Esophagus mucosa (tissue), 1 donor: ENCODE results near the gene IER2. TPM values are rescaled to one million over a fixed set of nuclear protein-coding genes. Genes with fewer than 3 reads are reported as not detected.
A peak's percentile ranks its signal among the peaks of the same experiment; 100 is the strongest.

ENCODE experiments used
- ATAC-seq: fragments of 200-7000 bp; cut with Tn5 transposase; one replicate; pipeline ENCODE4 v1.9.1; 2020
- total RNA-seq: library from RNA; stranded (reverse); gene quantifications from one replicate; pipeline ENCODE4 v1.2.4, GENCODE V29; 2023
- donor health status: DM: yes; HTN: yes; CAD: no.

The IER2 gene
- total RNA-seq = 97.7 TPM

DNA sequence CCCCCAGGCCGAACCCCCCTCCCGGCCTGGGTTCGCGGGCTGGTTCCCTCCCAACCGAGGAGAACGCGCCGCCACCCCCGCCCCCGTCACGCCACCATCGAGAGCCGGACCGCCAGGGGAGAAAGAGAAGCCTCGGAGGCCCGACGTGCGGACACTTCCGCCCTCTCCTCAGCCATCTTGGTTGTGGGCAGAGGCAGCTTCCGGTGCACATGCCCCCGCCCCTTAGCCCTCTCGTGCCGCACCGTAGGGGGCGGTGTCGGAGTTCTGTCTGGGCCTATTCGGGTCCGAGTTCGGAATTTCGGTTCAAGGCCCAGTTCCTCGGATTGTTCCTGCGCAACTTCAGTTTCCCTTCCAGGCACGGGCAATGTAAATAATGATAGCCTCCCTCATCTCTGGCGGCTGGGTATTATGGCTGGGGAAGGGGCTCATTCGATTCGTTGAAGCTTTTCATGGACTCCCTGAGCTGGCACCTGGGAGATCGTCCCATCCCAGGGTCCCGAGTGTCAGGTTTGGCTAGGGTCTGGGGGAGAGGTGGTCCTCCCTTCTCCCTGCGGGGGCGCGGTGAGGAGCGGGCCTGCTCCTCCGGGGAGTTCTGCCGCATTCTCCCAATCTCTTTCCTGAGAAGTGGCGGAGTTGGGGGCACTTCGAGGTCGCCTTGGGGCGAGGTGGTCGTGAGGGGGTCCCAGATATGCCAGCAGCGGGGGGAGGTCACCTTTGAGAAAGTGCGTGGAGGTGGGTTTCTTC, at the start of gene IER2, which contains the start of gene STX10:
Gene IER2 (plus strand): TSS at position 225 of the 744 bp plus-strand sequence. CDS start 2,776 bp downstream, outside the sequence.
Gene STX10 (minus strand): TSS at position 189 of the 744 bp plus-strand sequence. CDS start 202 bp downstream, outside the sequence.
- peak; percentile 65 for ATAC-seq

- ATAC-seq = no peak
Observed at GRCh38 chr19:13100841-13101589, 49.2 kb upstream of the IER2 start.

- no peak for ATAC-seq
Observed at GRCh38 chr19:13101590-13102415, 48.4 kb upstream of the IER2 start.

- no peak for ATAC-seq
Observed at GRCh38 chr19:13102416-13102665, 47.9 kb upstream of the IER2 start.

GRCh38 chr19:13102666-13103580, 47.3 kb upstream of the IER2 start, which contains the start of gene LYL1:
Gene LYL1 (minus strand): TSS chr19:13102858. CDS start chr19:13101171, 1,687 bp downstream.
- peak; percentile 42 for ATAC-seq

GRCh38 chr19:13103581-13104359, 46.4 kb upstream of the IER2 start:
- ATAC-seq = no peak

- peak; percentile 42 for ATAC-seq
Observed at GRCh38 chr19:13104360-13104847, 45.8 kb upstream of the IER2 start.

DNA sequence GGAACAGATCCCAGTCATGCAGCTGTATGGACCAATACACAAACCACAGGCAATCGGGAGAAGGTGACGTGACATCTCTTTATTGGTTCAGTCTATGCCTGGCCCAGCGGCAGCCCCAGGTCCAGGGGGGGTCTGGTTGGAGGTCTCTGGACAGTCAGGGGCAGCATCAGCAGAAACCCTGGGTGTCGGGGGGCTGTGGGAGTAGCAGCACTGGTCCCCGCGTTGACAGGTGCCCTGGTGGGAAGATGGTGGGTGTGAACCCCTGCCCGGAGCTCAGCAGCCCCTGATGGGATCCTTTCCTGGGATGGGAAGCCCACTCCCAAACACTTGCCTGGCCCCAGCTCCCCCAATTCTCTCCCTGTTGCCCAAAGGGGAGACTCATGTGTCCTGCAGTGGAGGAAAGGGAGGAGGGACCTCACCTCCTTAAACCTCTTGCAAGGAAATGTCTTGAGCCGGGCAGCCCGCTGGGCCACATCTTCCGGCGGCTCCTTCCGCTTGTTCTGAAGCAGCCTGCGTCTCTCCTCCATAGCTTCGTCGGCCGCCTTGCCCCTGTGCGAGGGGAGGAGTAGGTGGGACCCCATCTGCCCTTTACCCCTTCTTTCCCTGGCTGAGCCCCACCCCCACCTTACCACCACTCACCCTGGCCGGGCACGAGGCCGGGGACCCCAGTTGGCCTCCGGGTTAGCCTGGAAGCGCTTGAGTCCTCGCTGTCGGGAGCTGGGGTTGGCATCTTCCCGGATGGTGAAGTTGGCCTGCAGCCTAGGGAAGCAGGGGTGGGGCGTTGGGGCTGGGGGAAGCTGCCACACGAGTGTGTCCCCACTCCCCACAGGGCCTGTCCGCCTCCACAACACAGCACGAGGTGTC, 45.1 kb upstream of the IER2 start:
- no peak for ATAC-seq

GRCh38 chr19:13109361-13110098, 40.7 kb upstream of the IER2 start:
- no peak for ATAC-seq

- no peak for ATAC-seq
Observed at GRCh38 chr19:13110099-13110610, 40.1 kb upstream of the IER2 start.

GRCh38 chr19:13112555-13112954, 37.7 kb upstream of the IER2 start:
- no peak for ATAC-seq

GRCh38 chr19:13115936-13116281, 34.3 kb upstream of the IER2 start:
- ATAC-seq = no peak

DNA sequence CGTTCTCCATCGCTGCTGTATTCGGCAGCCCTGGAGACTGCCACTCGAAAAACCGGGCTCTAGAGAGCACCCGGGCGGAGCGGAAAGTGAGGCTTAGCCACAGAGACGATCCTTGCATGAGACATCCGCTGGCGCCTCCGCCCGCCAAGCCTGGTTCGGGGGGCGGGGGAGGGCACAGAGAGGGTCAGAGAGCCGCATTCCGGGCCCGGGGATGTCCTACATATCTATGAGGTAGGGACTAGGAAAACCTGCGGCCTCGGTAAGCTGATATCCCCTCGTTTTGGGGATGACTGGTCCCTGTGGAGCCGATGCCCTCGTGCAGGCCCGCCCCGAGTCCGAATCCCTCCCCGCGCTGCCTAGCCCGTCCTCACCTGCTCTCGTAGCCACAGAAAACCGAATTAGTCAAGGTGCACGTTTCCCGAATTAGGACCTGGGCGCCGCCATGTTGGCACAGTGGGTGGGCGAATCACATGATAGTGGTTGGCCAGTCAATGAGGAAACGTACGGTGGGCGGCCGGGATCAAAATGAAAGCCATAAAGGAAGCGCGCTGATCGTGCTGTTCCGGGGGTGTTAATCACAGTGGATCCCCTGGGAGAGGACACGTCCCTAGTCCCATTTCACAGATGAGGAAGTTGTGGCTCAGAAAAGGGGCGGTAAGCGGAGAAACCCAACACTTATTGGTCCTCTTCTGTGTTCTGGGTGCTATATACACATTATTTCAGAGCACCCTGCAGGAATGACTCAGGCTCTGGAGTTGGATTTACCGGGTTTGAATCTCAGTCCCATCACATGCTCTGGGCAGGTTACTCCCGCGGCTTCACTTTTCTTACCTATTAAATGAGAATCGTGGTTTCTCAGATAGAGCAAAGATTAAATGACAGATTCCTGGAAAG, 33.7 kb upstream of the IER2 start, which contains the start of gene TRMT1:
Gene TRMT1 (minus strand): TSS at position 459 of the 894 bp plus-strand sequence. CDS start 341 bp downstream, at position 118.
- ATAC-seq = peak; percentile 71

GRCh38 chr19:13117176-13117771, 32.9 kb upstream of the IER2 start:
- no peak for ATAC-seq

DNA sequence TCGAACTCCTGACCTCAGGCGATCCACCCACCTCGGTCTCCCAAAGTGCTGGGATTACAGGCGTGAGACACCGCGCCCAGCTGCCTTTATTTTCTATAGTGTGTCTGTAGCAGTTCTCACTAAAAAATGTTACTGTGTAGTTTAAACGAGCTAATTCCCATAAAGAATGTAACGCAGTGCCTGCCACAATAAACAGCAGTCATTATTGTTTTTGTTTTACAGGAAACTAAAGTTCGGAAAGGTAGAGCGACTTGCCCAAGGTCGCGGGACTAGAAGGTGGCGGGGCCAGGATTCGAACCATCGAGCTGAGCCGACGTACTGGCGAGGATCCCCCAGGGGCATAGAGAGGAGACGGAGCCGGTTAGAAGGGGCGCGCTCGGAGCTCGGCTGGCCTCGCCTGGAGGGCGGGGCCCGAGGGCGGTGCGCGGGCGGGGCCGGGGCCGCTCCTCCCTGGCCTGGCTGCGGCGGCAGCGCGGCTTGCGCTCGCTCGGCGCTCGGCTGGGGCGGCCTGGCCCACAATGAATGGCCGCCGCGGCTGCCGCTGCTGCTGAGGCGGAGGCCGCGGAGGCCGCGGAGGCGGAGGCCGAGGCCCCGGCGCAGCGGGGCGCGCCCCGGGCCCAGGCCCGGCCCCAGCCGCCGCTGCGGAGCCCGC, 32.3 kb upstream of the IER2 start, which contains the start of gene NACC1:
Gene NACC1 (plus strand): TSS at position 493 of the 652 bp plus-strand sequence. CDS start 16,944 bp downstream, outside the sequence.
- ATAC-seq = peak; percentile 85

- ATAC-seq = peak; percentile 10
Observed at GRCh38 chr19:13118424-13119193, 31.6 kb upstream of the IER2 start.
